ENCODE results near the gene MRGPRF. TPM values are rescaled to one million over a fixed set of nuclear protein-coding genes. Genes with fewer than 3 reads are reported as not detected.

MRGPRF gene
- total and polyA plus RNA-seq, 2 experiments from 2014 or later: 20.7 to 25.3 TPM

GRCh38 chr11:69054397-69055211 is 41.6 kb upstream of the MRGPRF start:
- 88 to 91% methylated on average over 28 to 31 of the region's 31 CpGs for WGBS, 2 experiments (ENCODE audit: low coverage in 1 of 2, low lambda C conversion rate in 2 of 2, missing lambda C conversion rate in 2 of 2)
- H3K4me2 ChIP-seq (ENCODE audit: unreplicated experiment): no peak overlapping the region
- no peak for DNase-seq
- in situ Hi-C loops (cut with MboI): no loop called here
- no peak overlapping the region for H3K27ac ChIP-seq
- no peaks in the 10 kb centered on the region for H4K20me1 ChIP-seq (ENCODE audit: insufficient read depth)
- peaks cover 5% of the 10 kb centered on the region; the same call in 1 of the 2 replicates for H3K4me1 ChIP-seq (ENCODE audit: insufficient read depth)
- no peaks in the 10 kb centered on the region for H3F3A ChIP-seq (ENCODE audit: insufficient read depth)
- H3K79me2 ChIP-seq (ENCODE audit: insufficient read depth): peaks cover 61% of the 10 kb centered on the region
- no peak overlapping the region for H3K4me3 ChIP-seq
- no peaks in the 10 kb centered on the region for H3K36me3 ChIP-seq (ENCODE audit: low read depth)
- no peak overlapping the region for H3K9ac ChIP-seq
- no peaks in the 10 kb centered on the region for H3K9me2 ChIP-seq (ENCODE audit: insufficient read depth)
- TF ChIP-seq EZH2 (IDR thresholded peaks at IDR 0.05; ENCODE audit: insufficient read depth, poor library complexity, severe bottlenecking): no peak
- no peak for TF ChIP-seq EZH2phosphoT487 (IDR thresholded peaks at IDR 0.05; ENCODE audit: insufficient read depth, low read depth)
- no peaks in the 10 kb centered on the region for H3K27me3 ChIP-seq (replicated peaks; ENCODE audit: insufficient read depth)
- H3K9me3 ChIP-seq (ENCODE audit: low read depth): no peaks in the 10 kb centered on the region
- no peak overlapping the region for H2AFZ ChIP-seq

- Histone ChIP-seq H4K20me1 (ENCODE audit: insufficient read depth) (no peaks in the 10 kb centered on the region), H3K9me2 (ENCODE audit: insufficient read depth) (no peaks in the 10 kb centered on the region), H3K4me1 (ENCODE audit: insufficient read depth) (peaks cover 6% of the 10 kb centered on the region; the same call in 1 of the 2 replicates), H3K9me3 (ENCODE audit: low read depth) (no peaks in the 10 kb centered on the region), H3K36me3 (ENCODE audit: low read depth) (no peaks in the 10 kb centered on the region), H3K27me3 (replicated peaks; ENCODE audit: insufficient read depth) (no peaks in the 10 kb centered on the region), H3K4me3 (no peak overlapping the region), H3K27ac (no peak overlapping the region), H3K9ac (no peak overlapping the region), H2AFZ (no peak overlapping the region), H3K4me2 (ENCODE audit: unreplicated experiment) (no peak overlapping the region), H3K79me2 (ENCODE audit: insufficient read depth) (peaks cover 69% of the 10 kb centered on the region), H3F3A (ENCODE audit: insufficient read depth) (no peaks in the 10 kb centered on the region)
- DNase-seq: no peak
- TF ChIP-seq EZH2 (IDR thresholded peaks at IDR 0.05; ENCODE audit: insufficient read depth, poor library complexity, severe bottlenecking): no peak
- TF ChIP-seq EZH2phosphoT487 (IDR thresholded peaks at IDR 0.05; ENCODE audit: insufficient read depth, low read depth): no peak
- in situ Hi-C loops (cut with MboI): no loop called here
- 80 to 81% methylated on average over 33 of the region's 35 CpGs for WGBS, 2 experiments (ENCODE audit: low coverage in 1 of 2, low lambda C conversion rate in 2 of 2, missing lambda C conversion rate in 2 of 2)
These were observed 40.7 kb upstream of the MRGPRF start for GRCh38 chr11:69053546-69054396.

DNA sequence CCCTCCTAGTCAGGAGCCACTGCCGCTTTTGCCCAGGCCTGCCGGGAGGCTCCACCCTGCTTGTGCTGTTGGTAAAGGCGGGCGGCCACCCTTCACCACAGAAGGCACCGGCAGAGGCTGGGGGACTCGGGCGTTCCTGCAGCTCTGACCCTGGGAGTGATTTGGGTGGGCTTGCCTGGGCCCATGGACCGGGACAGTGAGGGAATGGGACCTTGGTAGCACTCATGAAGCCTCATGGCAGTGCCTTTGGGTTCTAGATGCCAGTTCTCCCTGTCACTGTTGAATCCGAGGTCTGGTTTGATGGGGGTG is 40.1 kb upstream of the MRGPRF start:
- Histone ChIP-seq H3K9ac (no peak overlapping the region), H4K20me1 (ENCODE audit: insufficient read depth) (no peaks in the 10 kb centered on the region), H3K9me2 (ENCODE audit: insufficient read depth) (no peaks in the 10 kb centered on the region), H3K36me3 (ENCODE audit: low read depth) (no peaks in the 10 kb centered on the region), H3K27me3 (replicated peaks; ENCODE audit: insufficient read depth) (no peaks in the 10 kb centered on the region), H3K79me2 (ENCODE audit: insufficient read depth) (peaks cover 70% of the 10 kb centered on the region), H2AFZ (no peak overlapping the region), H3F3A (ENCODE audit: insufficient read depth) (no peaks in the 10 kb centered on the region), H3K9me3 (ENCODE audit: low read depth) (no peaks in the 10 kb centered on the region), H3K27ac (no peak overlapping the region), H3K4me1 (ENCODE audit: insufficient read depth) (peaks cover 9% of the 10 kb centered on the region), H3K4me3 (no peak overlapping the region), H3K4me2 (ENCODE audit: unreplicated experiment) (no peak overlapping the region)
- DNase-seq: no peak
- WGBS, 2 experiments (ENCODE audit: low coverage in 1 of 2, low lambda C conversion rate in 2 of 2, missing lambda C conversion rate in 2 of 2): 77 to 79% methylated on average over 9 of the region's 9 CpGs
- in situ Hi-C loops (cut with MboI): no loop called here
- TF ChIP-seq EZH2phosphoT487 (IDR thresholded peaks at IDR 0.05; ENCODE audit: insufficient read depth, low read depth): no peak
- TF ChIP-seq EZH2 (IDR thresholded peaks at IDR 0.05; ENCODE audit: insufficient read depth, poor library complexity, severe bottlenecking): no peak

DNA sequence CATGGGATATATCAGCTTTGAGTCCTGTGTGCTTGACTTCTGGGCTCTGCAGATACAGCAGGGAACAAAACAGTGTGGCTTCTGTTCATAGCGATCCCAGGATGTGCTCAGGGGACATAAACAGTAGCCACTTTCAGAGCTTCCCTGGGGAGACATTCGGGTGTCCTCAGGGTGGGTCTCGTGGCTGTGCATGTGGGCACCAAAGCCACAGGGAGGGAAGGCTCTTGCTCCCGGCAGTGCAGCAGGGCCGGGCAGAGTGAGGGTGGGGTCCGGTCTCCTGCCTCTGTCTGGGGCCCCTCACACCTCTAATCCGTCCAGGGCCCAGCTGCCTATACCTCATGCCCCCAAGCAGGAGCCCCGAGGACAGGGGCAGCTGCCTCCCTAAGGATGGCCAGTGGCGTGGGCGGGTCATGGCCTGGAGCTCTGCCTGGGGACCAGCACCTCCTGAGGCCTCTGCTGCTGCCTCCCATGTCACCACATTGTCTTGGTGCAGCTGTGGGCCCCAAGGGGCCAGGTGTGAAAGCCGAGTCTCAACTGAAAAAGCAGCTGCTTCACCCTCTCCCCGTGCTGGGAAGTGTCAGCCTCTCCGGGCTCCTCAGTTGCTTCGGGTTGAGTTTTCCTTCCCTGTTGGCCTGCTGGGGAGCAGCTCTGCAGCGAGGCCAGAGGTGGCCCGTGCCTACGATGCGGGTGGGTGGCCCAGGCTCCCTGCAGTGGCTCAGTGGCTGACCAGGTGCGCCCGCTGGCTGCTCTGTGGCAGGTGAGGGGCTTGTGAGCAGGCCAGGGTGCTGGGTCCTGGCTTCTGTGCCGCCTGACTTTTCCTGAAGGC is 39.5 kb upstream of the MRGPRF start:
- Histone ChIP-seq H3K4me1 (ENCODE audit: insufficient read depth) (peaks cover 10% of the 10 kb centered on the region), H3K9ac (no peak overlapping the region; the same call in 1 of the 2 replicates), H3K9me2 (ENCODE audit: insufficient read depth) (no peaks in the 10 kb centered on the region), H3K79me2 (ENCODE audit: insufficient read depth) (peaks cover 70% of the 10 kb centered on the region), H3K4me2 (ENCODE audit: unreplicated experiment) (no peak overlapping the region), H3F3A (ENCODE audit: insufficient read depth) (no peaks in the 10 kb centered on the region), H3K27ac (no peak overlapping the region), H4K20me1 (ENCODE audit: insufficient read depth) (no peaks in the 10 kb centered on the region), H3K36me3 (ENCODE audit: low read depth) (no peaks in the 10 kb centered on the region), H3K9me3 (ENCODE audit: low read depth) (no peaks in the 10 kb centered on the region), H2AFZ (no peak overlapping the region), H3K27me3 (replicated peaks; ENCODE audit: insufficient read depth) (no peaks in the 10 kb centered on the region), H3K4me3 (no peak overlapping the region)
- in situ Hi-C loops (cut with MboI): no loop called here
- no peak for DNase-seq
- WGBS, 2 experiments (ENCODE audit: low coverage in 1 of 2, low lambda C conversion rate in 2 of 2, missing lambda C conversion rate in 2 of 2): 73 to 81% methylated on average over 16 to 21 of the region's 21 CpGs
- no peak for TF ChIP-seq EZH2phosphoT487 (IDR thresholded peaks at IDR 0.05; ENCODE audit: insufficient read depth, low read depth)
- TF ChIP-seq EZH2 (IDR thresholded peaks at IDR 0.05; ENCODE audit: insufficient read depth, poor library complexity, severe bottlenecking): no peak

All from GM23248 (cell line).